K562 (cell line): ENCODE data around the gene AIF1. TPM values are rescaled to one million over a fixed set of nuclear protein-coding genes. Genes with fewer than 3 reads are reported as not detected.

Experiments used
- CHD1 ChIP-seq: fragments of 200-600 bp; sonication (generic); IDR thresholded peaks from one replicate; pipeline ENCODE4 v1.6.1; 2012; ENCODE audit warnings: mild to moderate bottlenecking, moderate library complexity, low read length, inconsistent platforms
- E2F1 ChIP-seq: sonication (generic); formaldehyde crosslinking; IDR thresholded peaks from 2 replicates; pipeline ENCODE4 v1.8.1; 2023; ENCODE audit warnings: mild to moderate bottlenecking, missing genetic modification reagents, moderate library complexity
- HBP1 ChIP-seq: fragments of 450-650 bp; formaldehyde crosslinking; IDR thresholded peaks from 2 replicates; pipeline ENCODE4 v1.4.0; 2022; ENCODE audit warnings: missing genetic modification characterization
- MAFF ChIP-seq: IDR thresholded peaks from 2 replicates; pipeline ENCODE4 v1.6.1; 2012; ENCODE audit warnings: low read length, improper control_type of control experiment
- NCOA6 ChIP-seq: fragments of 450-650 bp; IDR thresholded peaks from 2 replicates; pipeline ENCODE4 v1.6.1; 2017; ENCODE audit warnings: mild to moderate bottlenecking
- POU5F1 ChIP-seq: fragments of 150-350 bp; IDR thresholded peaks from 2 replicates; pipeline ENCODE4 v1.6.1; 2014; ENCODE audit warnings: borderline replicate concordance, low read length, low read depth, mild to moderate bottlenecking; ENCODE audit not compliant: partially characterized antibody
- PTBP1 ChIP-seq: fragments of 200-400 bp; formaldehyde crosslinking; IDR thresholded peaks from 2 replicates; pipeline ENCODE4 v1.6.1; 2017; ENCODE audit warnings: low read depth, low read length
- SIN3A ChIP-seq, 2 experiments: fragments of 150-350 bp in 1 of 2; IDR thresholded peaks; 2 replicates each; pipeline ENCODE4 v1.6.1; 2011 to 2016; ENCODE audit warnings: borderline replicate concordance in 2 of 2, low read depth in 2 of 2, low read length in 2 of 2, mild to moderate bottlenecking in 2 of 2, moderate library complexity in 2 of 2; ENCODE audit not compliant: control insufficient read depth in 1 of 2
- USF1 ChIP-seq: sonication (generic); formaldehyde crosslinking; IDR thresholded peaks from 2 replicates; pipeline ENCODE4 v1.9.0; 2022; ENCODE audit warnings: mild to moderate bottlenecking, missing genetic modification reagents
- ZBTB2 ChIP-seq: fragments of 450-650 bp; IDR thresholded peaks from 2 replicates; pipeline ENCODE4 v1.6.1; 2016; ENCODE audit warnings: antibody characterized with exemption
- ZBTB7A ChIP-seq: IDR thresholded peaks from 2 replicates; pipeline ENCODE4 v1.6.1; 2011; ENCODE audit warnings: low read depth, mild to moderate bottlenecking, low read length, moderate library complexity, borderline replicate concordance; ENCODE audit not compliant: control insufficient read depth
- ZNF263 ChIP-seq: sonication (generic); formaldehyde crosslinking; IDR thresholded peaks from 2 replicates; pipeline ENCODE4 v1.8.0; 2022; ENCODE audit warnings: mild to moderate bottlenecking, missing genetic modification reagents, borderline replicate concordance
- ZNF316 ChIP-seq: fragments of 450-650 bp; IDR thresholded peaks from 2 replicates; pipeline ENCODE4 v1.6.1; 2016
- polyA plus RNA-seq, 8 experiments: library from polyadenylated mRNA; depleted of rRNA in 4 of 8; stranded (reverse) in 5 of 8; unstranded in 3 of 8; fragments of >200 nt; fragmentation: Nextera tagmentation in 2 of 8; fragmentation: Illumina TruSeq in 1 of 8; extraction: Ambion mirVana in 2 of 8; extraction: Trizol in 1 of 8; gene quantifications; 2 replicates each; pipeline versions ENCODE4 v1.2.1 to v1.2.3, GENCODE V29; 2011 to 2014; ENCODE audit warnings: inconsistent platforms in 1 of 8, missing spikeins in 1 of 8
- total RNA-seq, 7 experiments: library from RNA; depleted of rRNA in 6 of 7; stranded (reverse); fragments of >200 nt in 6 of 7; fragmentation: Illumina TruSeq in 2 of 7; extraction: Trizol in 2 of 7; gene quantifications; 2 replicates each; pipeline versions ENCODE4 v1.2.1 to v1.2.3, GENCODE V29; 2011 to 2021; ENCODE audit warnings: low replicate concordance in 1 of 7
- TF ChIP-seq, protein P1 (sequence below): sonication (generic); formaldehyde crosslinking; IDR thresholded peaks from 2 replicates; pipeline ENCODE4 v1.8.0; 2023; ENCODE audit warnings: missing genetic modification reagents, mild to moderate bottlenecking, borderline replicate concordance
- TF ChIP-seq, protein P2 (sequence below): IDR thresholded peaks from 2 replicates; pipeline ENCODE4 v1.6.1; 2014; ENCODE audit warnings: antibody characterized with exemption

The AIF1 gene
- total and polyA plus RNA-seq, 9 of the 15 experiments (the other 6 are each of a cell fraction or from before 2014, with no cell fraction given), result 9.4 to 33.4 (median 19.4) TPM

DNA sequence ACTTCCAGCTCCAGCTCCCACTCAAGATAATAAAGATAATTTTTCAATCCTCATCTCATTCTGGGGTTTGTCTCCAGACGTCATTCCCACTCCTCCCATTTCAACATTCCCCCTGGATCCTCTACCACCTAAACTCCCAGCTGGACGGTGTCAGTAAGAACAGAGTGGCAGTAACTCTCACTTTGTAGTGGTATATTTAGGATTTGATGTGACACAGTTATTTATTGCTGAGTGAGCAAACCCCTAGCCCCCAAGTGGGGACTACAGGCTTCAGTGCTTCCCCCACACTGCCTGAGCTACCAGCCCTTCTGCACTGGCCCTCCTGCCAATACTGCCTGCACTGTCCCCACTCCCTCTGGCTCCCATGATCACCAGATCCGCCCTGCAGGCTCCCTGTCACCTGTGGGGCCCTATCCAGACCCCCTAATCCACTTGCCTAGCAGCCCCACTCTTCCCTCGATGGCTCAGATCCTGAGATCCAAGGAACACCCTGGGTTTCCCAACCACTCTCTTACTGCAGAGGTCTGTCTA lies 43.2 kb downstream of the AIF1 start (continued):
- TF ChIP-seq ZBTB2, result peak; percentile 12; the same call in 1 of the 2 replicates
- peak; percentile 76 for TF ChIP-seq MAFF
- TF ChIP-seq HBP1 (CRISPR knock-in tag), result no peak
- TF ChIP-seq ZNF316, result peak; percentile 95
- TF ChIP-seq CHD1, result peak; percentile 37
- peak; percentile 20; the same call in 1 of the 2 replicates for TF ChIP-seq USF1
- 0 out of 2 replicates have a peak, but pooled peaks have one; percentile 26 for TF ChIP-seq ZNF263
- TF ChIP-seq POU5F1, result no peak
- no peak for TF ChIP-seq E2F1 (CRISPR knock-in tag)
- TF ChIP-seq NCOA6, result no peak
- peak in 1 of 2 experiments; percentile 52; a peak in 1 of 4 replicates for TF ChIP-seq SIN3A (IDR thresholded peaks at IDR 0.05; ENCODE audit: borderline replicate concordance in 2 of 2, control insufficient read depth in 1 of 2, low read depth in 2 of 2, low read length in 2 of 2)
- peak; percentile 49; the same call in 1 of the 2 replicates for TF ChIP-seq ZBTB7A
- TF ChIP-seq, protein P1, sequence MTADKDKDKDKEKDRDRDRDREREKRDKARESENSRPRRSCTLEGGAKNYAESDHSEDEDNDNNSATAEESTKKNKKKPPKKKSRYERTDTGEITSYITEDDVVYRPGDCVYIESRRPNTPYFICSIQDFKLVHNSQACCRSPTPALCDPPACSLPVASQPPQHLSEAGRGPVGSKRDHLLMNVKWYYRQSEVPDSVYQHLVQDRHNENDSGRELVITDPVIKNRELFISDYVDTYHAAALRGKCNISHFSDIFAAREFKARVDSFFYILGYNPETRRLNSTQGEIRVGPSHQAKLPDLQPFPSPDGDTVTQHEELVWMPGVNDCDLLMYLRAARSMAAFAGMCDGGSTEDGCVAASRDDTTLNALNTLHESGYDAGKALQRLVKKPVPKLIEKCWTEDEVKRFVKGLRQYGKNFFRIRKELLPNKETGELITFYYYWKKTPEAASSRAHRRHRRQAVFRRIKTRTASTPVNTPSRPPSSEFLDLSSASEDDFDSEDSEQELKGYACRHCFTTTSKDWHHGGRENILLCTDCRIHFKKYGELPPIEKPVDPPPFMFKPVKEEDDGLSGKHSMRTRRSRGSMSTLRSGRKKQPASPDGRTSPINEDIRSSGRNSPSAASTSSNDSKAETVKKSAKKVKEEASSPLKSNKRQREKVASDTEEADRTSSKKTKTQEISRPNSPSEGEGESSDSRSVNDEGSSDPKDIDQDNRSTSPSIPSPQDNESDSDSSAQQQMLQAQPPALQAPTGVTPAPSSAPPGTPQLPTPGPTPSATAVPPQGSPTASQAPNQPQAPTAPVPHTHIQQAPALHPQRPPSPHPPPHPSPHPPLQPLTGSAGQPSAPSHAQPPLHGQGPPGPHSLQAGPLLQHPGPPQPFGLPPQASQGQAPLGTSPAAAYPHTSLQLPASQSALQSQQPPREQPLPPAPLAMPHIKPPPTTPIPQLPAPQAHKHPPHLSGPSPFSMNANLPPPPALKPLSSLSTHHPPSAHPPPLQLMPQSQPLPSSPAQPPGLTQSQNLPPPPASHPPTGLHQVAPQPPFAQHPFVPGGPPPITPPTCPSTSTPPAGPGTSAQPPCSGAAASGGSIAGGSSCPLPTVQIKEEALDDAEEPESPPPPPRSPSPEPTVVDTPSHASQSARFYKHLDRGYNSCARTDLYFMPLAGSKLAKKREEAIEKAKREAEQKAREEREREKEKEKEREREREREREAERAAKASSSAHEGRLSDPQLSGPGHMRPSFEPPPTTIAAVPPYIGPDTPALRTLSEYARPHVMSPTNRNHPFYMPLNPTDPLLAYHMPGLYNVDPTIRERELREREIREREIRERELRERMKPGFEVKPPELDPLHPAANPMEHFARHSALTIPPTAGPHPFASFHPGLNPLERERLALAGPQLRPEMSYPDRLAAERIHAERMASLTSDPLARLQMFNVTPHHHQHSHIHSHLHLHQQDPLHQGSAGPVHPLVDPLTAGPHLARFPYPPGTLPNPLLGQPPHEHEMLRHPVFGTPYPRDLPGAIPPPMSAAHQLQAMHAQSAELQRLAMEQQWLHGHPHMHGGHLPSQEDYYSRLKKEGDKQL (CRISPR knock-in tag), result no peak
- TF ChIP-seq, protein P2, sequence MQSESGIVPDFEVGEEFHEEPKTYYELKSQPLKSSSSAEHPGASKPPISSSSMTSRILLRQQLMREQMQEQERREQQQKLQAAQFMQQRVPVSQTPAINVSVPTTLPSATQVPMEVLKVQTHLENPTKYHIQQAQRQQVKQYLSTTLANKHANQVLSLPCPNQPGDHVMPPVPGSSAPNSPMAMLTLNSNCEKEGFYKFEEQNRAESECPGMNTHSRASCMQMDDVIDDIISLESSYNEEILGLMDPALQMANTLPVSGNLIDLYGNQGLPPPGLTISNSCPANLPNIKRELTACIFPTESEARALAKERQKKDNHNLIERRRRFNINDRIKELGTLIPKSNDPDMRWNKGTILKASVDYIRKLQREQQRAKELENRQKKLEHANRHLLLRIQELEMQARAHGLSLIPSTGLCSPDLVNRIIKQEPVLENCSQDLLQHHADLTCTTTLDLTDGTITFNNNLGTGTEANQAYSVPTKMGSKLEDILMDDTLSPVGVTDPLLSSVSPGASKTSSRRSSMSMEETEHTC, result 0 out of 2 replicates have a peak, but pooled peaks have one; percentile 34
- TF ChIP-seq PTBP1, result 0 out of 2 replicates have a peak, but pooled peaks have one; percentile 17
